ENCODE measurements around the gene MELK.
A peak's percentile ranks its signal among the peaks of the same experiment; 100 is the strongest.

- TF ChIP-seq CTCF (conservative IDR thresholded peaks at IDR 0.05 in 1 of 2, IDR thresholded peaks at IDR 0.05 in 1 of 2; ENCODE audit: low read depth in 1 of 2, low read length in 2 of 2) (peak; percentile 70 to 92), EZH2 (IDR thresholded peaks at IDR 0.05; ENCODE audit: low read length, missing control alignments) (no peak)
Measured at GRCh38 chr9:36597412-36598178, 24.9 kb downstream of the MELK start.
